C4-2B (cell line): ENCODE data around the gene ZNF28.
"Not testable (repeated sequence)": the region's sequence is repeated elsewhere in the genome, so short reads cannot be mapped to it uniquely, and the experiment has no call there.

ENCODE experiments used
- H3K27ac ChIP-seq: fragments of 450-650 bp; 2 replicates; pipeline ENCODE4 v1.5.1; 2017
- CTCF ChIP-seq: fragments of 450-650 bp; conservative IDR thresholded peaks from 2 replicates; pipeline ENCODE4 v1.5.1; 2017; ENCODE audit warnings: mild to moderate bottlenecking
- ZFX ChIP-seq: fragments of 450-650 bp; IDR thresholded peaks from 2 replicates; pipeline ENCODE4 v1.6.1; 2017

The ZNF28 gene

GRCh38 chr19:52821204-52821960 is at the start of gene ZNF28:
Gene ZNF28 (minus strand): TSS chr19:52821633. CDS start chr19:52817958, 3,675 bp downstream.
- H3K27ac ChIP-seq = peak within 1 kb of the TSS; percentile 51

- not testable (repeated sequence) for H3K27ac ChIP-seq
Measured at GRCh38 chr19:52868031-52868430, 46.6 kb upstream of the ZNF28 start.

- peak within 1 kb of the TSS; percentile 59 for H3K27ac ChIP-seq
Measured at GRCh38 chr19:52857378-52858191, 36.2 kb upstream of the ZNF28 start, which contains the start of gene ZNF468. Gene ZNF468 (minus strand): TSS chr19:52857619. CDS start chr19:52854272, 3,347 bp downstream.

- peak overlapping the region; percentile 59 for H3K27ac ChIP-seq
Measured at GRCh38 chr19:52856540-52857377, 35.3 kb upstream of the ZNF28 start.

- H3K27ac ChIP-seq = not testable (repeated sequence)
Measured at GRCh38 chr19:52847352-52847751, 25.9 kb upstream of the ZNF28 start.

GRCh38 chr19:52840825-52841465 is 19.5 kb upstream of the ZNF28 start:
- not testable (repeated sequence) for H3K27ac ChIP-seq

GRCh38 chr19:52834289-52834688 is 12.9 kb upstream of the ZNF28 start:
- H3K27ac ChIP-seq = not testable (repeated sequence)

- not testable (repeated sequence) for H3K27ac ChIP-seq
Measured at GRCh38 chr19:52833541-52833940, 12.1 kb upstream of the ZNF28 start.

GRCh38 chr19:52829866-52830265 is 8.4 kb upstream of the ZNF28 start:
- H3K27ac ChIP-seq = not testable (repeated sequence)

GRCh38 chr19:52825765-52826164 is 4.3 kb upstream of the ZNF28 start:
- TF ChIP-seq ZFX (no peak), CTCF (no peak)
- no peak overlapping the region for H3K27ac ChIP-seq

GRCh38 chr19:52823676-52824075 is 2.2 kb upstream of the ZNF28 start:
- H3K27ac ChIP-seq = no peak overlapping the region
- TF ChIP-seq CTCF (no peak), ZFX (no peak)

GRCh38 chr19:52820472-52821203 is 795 bp downstream of the ZNF28 start:
- H3K27ac ChIP-seq = peak overlapping the region; percentile 51
